GM12878 (cell line): ENCODE results near the gene CDC42SE2. TPM values are rescaled to one million over a fixed set of nuclear protein-coding genes. Genes with fewer than 3 reads are reported as not detected.

Source experiments
- ATAC-seq: fragments of 200-7000 bp; cut with Tn5 transposase; 3 replicates; pipeline ENCODE4 v1.9.1; 2020; ENCODE audit warnings: mild to moderate bottlenecking, moderate library complexity
- BruUV-seq: library from RNA; stranded (reverse); fragments of 400-500 nt; replicated peaks from 2 replicates; lab custom pipeline; 2021; lab: Mats Ljungman, UMichigan
- CTCF ChIA-PET: fragments of 300-600 bp; sonication (Branson Sonifier 250); formaldehyde crosslinking; extraction: SDS; loops from one replicate; lab custom pipeline; 2021; ENCODE audit warnings: inconsistent platforms; lab: Yijun Ruan, JAX
- POLR2A ChIA-PET: fragments of 350-600 bp; formaldehyde crosslinking; extraction: SDS; loops from one replicate; lab custom pipeline; 2021; ENCODE audit warnings: inconsistent platforms; lab: Charles Lee
- RAD21 ChIA-PET: fragments of 300-600 bp; sonication (Branson Sonifier 250); formaldehyde crosslinking; loops from one replicate; lab custom pipeline; 2023; ENCODE audit warnings: antibody characterized with exemption; ENCODE audit not compliant: unreplicated experiment; lab: Charles Lee
- SMC1A ChIA-PET: fragments of 300-600 bp; sonication (Branson Sonifier 250); formaldehyde crosslinking; loops from one replicate; lab custom pipeline; 2023; ENCODE audit not compliant: unreplicated experiment, uncharacterized antibody; lab: Charles Lee
- DNase-seq: peaks from one replicate; pipeline ENCODE4 v3.0.0-alpha.2; 2011; ENCODE audit warnings: low read depth, low spot score
- FAIRE-seq: peaks from 3 replicates; lab custom pipeline; 2011; peaks lifted over from hg19 to GRCh38; lab: Jason Lieb, UNC
- H2AFZ ChIP-seq: 2 replicates; pipeline ENCODE4 v1.6.0; 2011; ENCODE audit warnings: low read depth, low read length, control low read depth; ENCODE audit not compliant: control insufficient read depth
- H3K27ac ChIP-seq: 2 replicates; pipeline ENCODE4 v1.5.1; 2011; ENCODE audit warnings: control low read depth; ENCODE audit not compliant: control insufficient read depth, insufficient read depth
- H3K27me3 ChIP-seq, 2 experiments: replicated peaks in 1 of 2; 2 replicates each; pipeline versions ENCODE4 v1.6.0 to v1.6.1; 2011; ENCODE audit warnings: low read length in 1 of 2; ENCODE audit not compliant: control insufficient read depth in 2 of 2, insufficient read depth in 2 of 2
- H3K36me3 ChIP-seq, 2 experiments: 2 replicates each; pipeline ENCODE4 v1.5.1; 2011; ENCODE audit warnings: low read length in 1 of 2; ENCODE audit not compliant: control insufficient read depth in 2 of 2, insufficient read depth in 2 of 2
- H3K4me1 ChIP-seq: 2 replicates; pipeline ENCODE4 v1.6.1; 2011; ENCODE audit warnings: mild to moderate bottlenecking, low read length, moderate library complexity, mixed read lengths; ENCODE audit not compliant: control insufficient read depth, insufficient read depth
- H3K4me2 ChIP-seq: 2 replicates; pipeline ENCODE4 v1.6.0; 2011; ENCODE audit warnings: control low read depth; ENCODE audit not compliant: control insufficient read depth, insufficient read depth
- H3K4me3 ChIP-seq: fragments of 200-600 bp; sonication (generic); 2 replicates; pipeline ENCODE4 v1.5.1; 2016
- H3K79me2 ChIP-seq: 2 replicates; pipeline ENCODE4 v1.6.0; 2011; ENCODE audit warnings: low read length; ENCODE audit not compliant: control insufficient read depth, insufficient read depth
- H3K9ac ChIP-seq: 2 replicates; pipeline ENCODE4 v1.8.0; 2011; ENCODE audit warnings: low read length, control low read depth, mixed read lengths; ENCODE audit not compliant: control insufficient read depth, insufficient read depth
- H3K9me3 ChIP-seq: replicated peaks from 3 replicates; pipeline ENCODE4 v1.5.1; 2011; ENCODE audit warnings: mild to moderate bottlenecking, low read length; ENCODE audit not compliant: control insufficient read depth, insufficient read depth
- H4K20me1 ChIP-seq: 2 replicates; pipeline ENCODE4 v1.6.0; 2011; ENCODE audit not compliant: control insufficient read depth, insufficient read depth
- CBX5 ChIP-seq: sonication (generic); IDR thresholded peaks from 2 replicates; pipeline ENCODE4 v1.6.1; 2016; ENCODE audit warnings: low read depth, moderate library complexity, mild to moderate bottlenecking, inconsistent platforms
- CHD2 ChIP-seq: IDR thresholded peaks from 2 replicates; pipeline ENCODE4 v1.6.1; 2011; ENCODE audit warnings: low read depth, low read length, improper control_type of control experiment, borderline replicate concordance
- CREB1 ChIP-seq: IDR thresholded peaks from 2 replicates; pipeline ENCODE4 v1.6.1; 2012; ENCODE audit warnings: low read depth, mild to moderate bottlenecking, inconsistent platforms
- CREM ChIP-seq: IDR thresholded peaks from 2 replicates; pipeline ENCODE4 v1.6.1; 2014; ENCODE audit warnings: antibody characterized with exemption, low read depth
- GABPA ChIP-seq: IDR thresholded peaks from 2 replicates; pipeline ENCODE4 v1.6.1; 2014; ENCODE audit warnings: antibody characterized with exemption, low read depth, mild to moderate bottlenecking, inconsistent platforms
- IKZF1 ChIP-seq: fragments of 450-650 bp; conservative IDR thresholded peaks from 2 replicates; pipeline ENCODE4 v1.6.1; 2017; ENCODE audit warnings: antibody characterized with exemption, mild to moderate bottlenecking
- IKZF2 ChIP-seq, 2 experiments: fragments of 450-650 bp; IDR thresholded peaks; 2 replicates each; pipeline ENCODE4 v1.6.1; 2017; ENCODE audit warnings: mild to moderate bottlenecking in 2 of 2, moderate library complexity in 2 of 2
- IRF5 ChIP-seq: fragments of 450-650 bp; IDR thresholded peaks from 2 replicates; pipeline ENCODE4 v1.6.1; 2017; ENCODE audit warnings: borderline replicate concordance
- LARP7 ChIP-seq: fragments of 450-650 bp; IDR thresholded peaks from 2 replicates; pipeline ENCODE4 v1.6.1; 2017; ENCODE audit warnings: mild to moderate bottlenecking
- MAX ChIP-seq: IDR thresholded peaks from 2 replicates; pipeline ENCODE4 v1.6.1; 2012; ENCODE audit warnings: low read depth, low read length, improper control_type of control experiment
- MLLT1 ChIP-seq: fragments of 450-650 bp; IDR thresholded peaks from 2 replicates; pipeline ENCODE4 v1.6.1; 2016; ENCODE audit warnings: mild to moderate bottlenecking
- MYB ChIP-seq: fragments of 150-350 bp; IDR thresholded peaks from 2 replicates; pipeline ENCODE4 v1.6.1; 2014; ENCODE audit warnings: mild to moderate bottlenecking, low read depth, low read length, borderline replicate concordance
- NR2C2 ChIP-seq: IDR thresholded peaks from 2 replicates; pipeline ENCODE4 v1.6.1; 2011; ENCODE audit warnings: borderline replicate concordance, low read depth; ENCODE audit not compliant: control insufficient read depth, insufficient read length
- PAX5 ChIP-seq: IDR thresholded peaks from 2 replicates; pipeline ENCODE4 v1.6.1; 2011; ENCODE audit warnings: low read depth, low read length, borderline replicate concordance
- RBBP5 ChIP-seq: fragments of 200-600 bp; sonication (generic); conservative IDR thresholded peaks from 2 replicates; pipeline ENCODE4 v1.6.1; 2016
- RFX5 ChIP-seq: IDR thresholded peaks from 2 replicates; pipeline ENCODE4 v1.6.1; 2011; ENCODE audit warnings: low read depth, low read length, improper control_type of control experiment
- SMAD1 ChIP-seq: fragments of 450-650 bp; IDR thresholded peaks from 2 replicates; pipeline ENCODE4 v1.6.1; 2018; ENCODE audit warnings: mild to moderate bottlenecking, low read depth; ENCODE audit not compliant: partially characterized antibody
- SMC3 ChIP-seq: IDR thresholded peaks from 2 replicates; pipeline ENCODE4 v1.6.1; 2011; ENCODE audit warnings: low read length, improper control_type of control experiment, borderline replicate concordance
- SP1 ChIP-seq: IDR thresholded peaks from one replicate; pipeline ENCODE4 v1.6.1; 2011; ENCODE audit warnings: low read depth, low read length
- SRF ChIP-seq, 2 experiments: IDR thresholded peaks; 2 replicates each; pipeline ENCODE4 v1.6.1; 2011; ENCODE audit warnings: low read depth in 2 of 2, low read length in 2 of 2, mild to moderate bottlenecking in 1 of 2, moderate library complexity in 1 of 2
- TCF3 ChIP-seq: IDR thresholded peaks from 2 replicates; pipeline ENCODE4 v1.6.1; 2012; ENCODE audit warnings: low read depth, mild to moderate bottlenecking, low read length, borderline replicate concordance; ENCODE audit not compliant: insufficient read depth
- WGBS: methylation state at CpG from one replicate; pipeline ENCODE4 v1.1.6; 2016; ENCODE audit warnings: low lambda C conversion rate; ENCODE audit not compliant: insufficient replicate concordance, insufficient coverage; ENCODE audit errors: missing lambda C conversion rate; 5-methylcytosine and 5-hydroxymethylcytosine counted together
- in situ Hi-C: fragments of 300-500 bp; cut with MboI; formaldehyde crosslinking; loops from 9 replicates; pipeline ENCODE4 v1.14.3; 2018; ENCODE audit warnings: mixed read lengths
- intact Hi-C: fragments of 100-400 bp; cut with micrococcal nuclease; formaldehyde crosslinking; loops from one replicate; pipeline ENCODE4 v1.14.2; 2022; ENCODE audit not compliant: unreplicated experiment
- polyA plus RNA-seq, 11 experiments: library from polyadenylated mRNA; depleted of rRNA in 4 of 11; unstranded in 6 of 11; stranded (reverse) in 5 of 11; fragments of >200 nt; fragmentation: Nextera tagmentation in 4 of 11; fragmentation: Illumina TruSeq in 1 of 11; extraction: Ambion mirVana in 4 of 11; extraction: Trizol in 1 of 11; gene quantifications; 1 replicate in 1 of 11; 2 replicates in 10 of 11; pipeline versions ENCODE4 v1.2.1 to v1.2.3, GENCODE V29; 2011 to 2016; ENCODE audit warnings: inconsistent platforms in 2 of 11, missing spikeins in 2 of 11, low read depth in 1 of 11
- total RNA-seq, 4 experiments: library from RNA; depleted of rRNA in 3 of 4; stranded (reverse); fragments of >200 nt in 3 of 4; fragmentation: Illumina TruSeq in 1 of 4; extraction: Trizol in 1 of 4; gene quantifications; 2 replicates each; pipeline versions ENCODE4 v1.2.1 to v1.2.3, GENCODE V29; 2013 to 2021

The CDC42SE2 gene
- total and polyA plus RNA-seq, 10 of the 15 experiments (the other 5 are each of a cell fraction or from before 2014, with no cell fraction given): 57.0 to 148 (median 80.3) TPM

- SMC1A ChIA-PET: interaction anchor here (0.7 to 3.6 kb wide), 25 partner anchors 13 to 594 kb away, joined by 3 to 27 read pairs (median 4); partner anchors contain the start of gene HINT1
- CTCF ChIA-PET: interaction anchor here (0.6 to 2.0 kb wide), 12 partner anchors 9 to 548 kb away, joined by 3 to 11 read pairs (median 4); no protein-coding TSS in a partner anchor
- DNase-seq: peak; percentile 45
- peak; percentile 88 for FAIRE-seq
- Histone ChIP-seq H3K9me3 (no peaks in the 10 kb centered on the region), H3K27ac (peak overlapping the region; percentile 42; the same call in 1 of the 2 replicates), H3K4me1 (peaks cover 16% of the 10 kb centered on the region), H3K27me3 (no peaks in the 10 kb centered on the region), H3K79me2 (no peaks in the 10 kb centered on the region), H3K9ac (no peak overlapping the region), H4K20me1 (no peaks in the 10 kb centered on the region), H3K4me3 (no peak overlapping the region), H3K4me2 (peak overlapping the region; percentile 30), H2AFZ (no peak overlapping the region; the same call in 1 of the 2 replicates), H3K36me3 (peaks cover 0 to 10% of the 10 kb centered on the region in 2 experiments; a peak in 1 of 4 replicates)
- RAD21 ChIA-PET: interaction anchor here (0.6 to 3.2 kb wide), 12 partner anchors 18 to 543 kb away, joined by 3 to 17 read pairs (median 4); no protein-coding TSS in a partner anchor
- in situ Hi-C loops (loop anchor here (10.0 to 25.0 kb wide), 2 partner anchors 549 to 1302 kb away; no protein-coding TSS in a partner anchor), intact Hi-C loops (no loop called here)
- peak; percentile 74 for ATAC-seq
- WGBS: 27% methylated on average over 4 of the region's 4 CpGs
- POLR2A ChIA-PET: interaction anchor here (0.7 to 1.4 kb wide), 6 partner anchors 8 to 249 kb away, joined by 3 to 6 read pairs (median 4); partner anchors contain the start of genes CDC42SE2 and HINT1
- BruUV-seq: no TSS peak
- TF ChIP-seq CREB1: no peak
- TF ChIP-seq SMC3: no peak
- 0 out of 2 replicates have a peak, but pooled peaks have one; percentile 24 for TF ChIP-seq PAX5
- no peak for TF ChIP-seq SRF (IDR thresholded peaks at IDR 0.05; ENCODE audit: low read depth in 2 of 2, low read length in 2 of 2)
- TF ChIP-seq TCF3: no peak
- peak; percentile 14; the same call in 1 of the 2 replicates for TF ChIP-seq IKZF1
- no peak for TF ChIP-seq MYB
- 0 out of 2 replicates have a peak, but pooled peaks have one; percentile 28 for TF ChIP-seq LARP7
- no peak for TF ChIP-seq NR2C2
- TF ChIP-seq CHD2: no peak
- no peak for TF ChIP-seq RFX5
- TF ChIP-seq MAX: no peak
- TF ChIP-seq SMAD1: no peak
- TF ChIP-seq MLLT1: no peak
- no peak for TF ChIP-seq RBBP5
- no peak for TF ChIP-seq CBX5
- TF ChIP-seq IKZF2 (IDR thresholded peaks at IDR 0.05): peak in 1 of 2 experiments; percentile 39; a peak in 2 of 4 replicates
- no peak for TF ChIP-seq GABPA
- no peak for TF ChIP-seq IRF5
- TF ChIP-seq SP1: no peak
- TF ChIP-seq CREM: no peak
Observed at GRCh38 chr5:131413605-131414559, 150.0 kb downstream of the CDC42SE2 start.
